ENCODE results near the gene TYMS.
"Not testable (repeated sequence)": the region's sequence is repeated elsewhere in the genome, so short reads cannot be mapped to it uniquely, and the experiment has no call there.

TYMS gene

DNA sequence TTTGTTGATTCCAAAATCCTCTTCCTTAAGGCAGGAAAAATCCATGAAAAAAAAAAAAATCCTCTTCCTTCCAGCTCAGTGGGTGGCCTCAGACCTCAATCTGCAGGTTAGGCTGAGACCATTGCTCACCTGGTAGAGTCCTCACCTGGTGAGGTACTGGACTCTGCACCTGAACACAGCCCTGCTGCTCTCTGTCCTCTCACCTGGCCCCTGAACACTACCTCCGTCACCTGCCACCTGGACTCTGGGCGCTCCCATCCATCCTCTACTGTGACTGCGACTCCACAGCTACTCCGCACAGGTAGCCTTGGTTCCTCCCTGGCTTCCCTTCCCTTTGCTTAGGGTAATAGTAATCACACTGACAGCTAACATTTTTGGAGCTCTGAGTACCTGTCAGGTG, 22.1 kb downstream of the TYMS start:
- no peak for TF ChIP-seq CTCF (conservative IDR thresholded peaks at IDR 0.05; ENCODE audit: control insufficient read depth, insufficient read depth, low read depth, low read length)
- no peak overlapping the region for H3K4me3 ChIP-seq (ENCODE audit: control insufficient read depth, low read depth, low read length)
- no peak for DNase-seq (ENCODE audit: low read depth)

DNA sequence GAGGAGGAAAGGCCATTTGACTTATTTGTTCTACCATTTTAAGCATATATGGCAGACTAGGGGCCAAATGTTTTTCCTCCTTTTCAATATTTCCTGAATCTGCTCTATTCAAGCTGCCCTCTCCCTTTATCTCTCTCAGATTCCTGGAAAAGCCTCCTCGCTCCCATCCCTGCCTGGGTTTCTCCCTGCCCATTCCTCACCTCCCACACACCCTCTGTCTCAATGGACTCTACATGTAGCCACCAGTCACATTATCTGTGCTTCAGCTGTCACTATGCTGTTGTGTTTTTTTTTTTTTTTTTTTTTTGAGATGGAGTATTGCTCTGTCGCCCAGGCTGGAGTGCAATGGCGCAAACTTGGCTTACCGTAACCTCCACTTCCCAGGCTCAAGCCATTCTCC, 22.9 kb downstream of the TYMS start:
- DNase-seq (ENCODE audit: low read depth), result no peak
- TF ChIP-seq CTCF (conservative IDR thresholded peaks at IDR 0.05; ENCODE audit: control insufficient read depth, insufficient read depth, low read depth, low read length), result no peak
- H3K4me3 ChIP-seq (ENCODE audit: control insufficient read depth, low read depth, low read length), result no peak overlapping the region

- no peak for TF ChIP-seq CTCF (conservative IDR thresholded peaks at IDR 0.05; ENCODE audit: control insufficient read depth, insufficient read depth, low read depth, low read length)
- H3K4me3 ChIP-seq (ENCODE audit: control insufficient read depth, low read depth, low read length), result no peak overlapping the region
- DNase-seq (ENCODE audit: low read depth), result no peak
Measured at GRCh38 chr18:681985-682384, 24.5 kb downstream of the TYMS start.

GRCh38 chr18:682416-682815, 25.0 kb downstream of the TYMS start:
- H3K4me3 ChIP-seq (ENCODE audit: control insufficient read depth, low read depth, low read length); DNase-seq (ENCODE audit: low read depth): not testable (repeated sequence)

DNA sequence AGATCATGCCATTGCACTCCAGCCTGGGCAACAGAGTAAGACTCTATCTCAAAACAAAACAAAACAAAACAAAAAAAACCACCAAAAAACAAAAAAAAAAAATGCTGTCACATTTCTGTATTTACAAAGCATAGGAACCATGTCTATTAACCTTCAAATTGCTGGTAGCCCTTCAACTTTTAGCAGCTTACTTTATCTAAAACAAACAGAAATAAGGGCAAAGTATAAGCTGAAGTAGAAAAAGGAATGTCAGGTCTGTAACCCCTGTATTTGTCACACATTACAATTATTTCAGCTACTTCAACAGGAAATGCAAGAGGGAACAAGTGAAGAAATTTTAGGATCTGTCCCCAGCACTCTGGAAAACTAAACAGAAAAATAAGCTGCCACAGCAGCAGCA, 25.4 kb downstream of the TYMS start:
- DNase-seq (ENCODE audit: low read depth), result no peak
- TF ChIP-seq CTCF (conservative IDR thresholded peaks at IDR 0.05; ENCODE audit: control insufficient read depth, insufficient read depth, low read depth, low read length), result no peak
- no peak overlapping the region for H3K4me3 ChIP-seq (ENCODE audit: control insufficient read depth, low read depth, low read length)

GRCh38 chr18:683531-683930, 26.1 kb downstream of the TYMS start:
- no peak for TF ChIP-seq CTCF (conservative IDR thresholded peaks at IDR 0.05; ENCODE audit: control insufficient read depth, insufficient read depth, low read depth, low read length)
- no peak for DNase-seq (ENCODE audit: low read depth)
- no peak overlapping the region for H3K4me3 ChIP-seq (ENCODE audit: control insufficient read depth, low read depth, low read length)

DNA sequence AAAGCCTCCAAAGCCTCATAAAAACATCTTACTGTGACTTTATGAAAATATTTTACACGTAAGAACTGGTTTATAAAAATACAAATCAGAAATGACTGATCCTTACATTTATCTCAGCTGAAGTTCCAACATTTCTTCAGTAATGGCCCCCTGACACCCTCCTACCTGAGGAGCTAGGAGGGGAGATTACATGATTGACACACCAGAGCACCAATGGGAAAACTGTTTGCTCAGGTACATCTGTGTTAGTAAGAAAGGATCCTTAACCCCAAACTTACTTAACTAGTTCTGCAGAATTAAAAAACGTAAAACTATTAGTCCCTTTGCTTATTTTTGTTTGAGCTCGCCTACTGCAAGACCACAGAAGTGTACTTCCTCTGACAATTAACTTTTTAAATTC, 28.0 kb downstream of the TYMS start:
- TF ChIP-seq CTCF (conservative IDR thresholded peaks at IDR 0.05; ENCODE audit: control insufficient read depth, insufficient read depth, low read depth, low read length), result no peak
- no peak overlapping the region for H3K4me3 ChIP-seq (ENCODE audit: control insufficient read depth, low read depth, low read length)
- no peak for DNase-seq (ENCODE audit: low read depth)
